IPS-18c (cell line): Measurements from ENCODE around the gene KIZ.

Experiments
- H3K4me3 ChIP-seq: 2 replicates; pipeline ENCODE4 v1.7.0; 2013; ENCODE audit warnings: low read depth, mild to moderate bottlenecking, low read length, moderate library complexity; ENCODE audit not compliant: insufficient read depth
- H3K9me3 ChIP-seq: one replicate; pipeline ENCODE4 v1.6.1; 2013; ENCODE audit warnings: mild to moderate bottlenecking, low read length, moderate library complexity; ENCODE audit not compliant: control insufficient read depth, insufficient read depth

Gene KIZ

DNA sequence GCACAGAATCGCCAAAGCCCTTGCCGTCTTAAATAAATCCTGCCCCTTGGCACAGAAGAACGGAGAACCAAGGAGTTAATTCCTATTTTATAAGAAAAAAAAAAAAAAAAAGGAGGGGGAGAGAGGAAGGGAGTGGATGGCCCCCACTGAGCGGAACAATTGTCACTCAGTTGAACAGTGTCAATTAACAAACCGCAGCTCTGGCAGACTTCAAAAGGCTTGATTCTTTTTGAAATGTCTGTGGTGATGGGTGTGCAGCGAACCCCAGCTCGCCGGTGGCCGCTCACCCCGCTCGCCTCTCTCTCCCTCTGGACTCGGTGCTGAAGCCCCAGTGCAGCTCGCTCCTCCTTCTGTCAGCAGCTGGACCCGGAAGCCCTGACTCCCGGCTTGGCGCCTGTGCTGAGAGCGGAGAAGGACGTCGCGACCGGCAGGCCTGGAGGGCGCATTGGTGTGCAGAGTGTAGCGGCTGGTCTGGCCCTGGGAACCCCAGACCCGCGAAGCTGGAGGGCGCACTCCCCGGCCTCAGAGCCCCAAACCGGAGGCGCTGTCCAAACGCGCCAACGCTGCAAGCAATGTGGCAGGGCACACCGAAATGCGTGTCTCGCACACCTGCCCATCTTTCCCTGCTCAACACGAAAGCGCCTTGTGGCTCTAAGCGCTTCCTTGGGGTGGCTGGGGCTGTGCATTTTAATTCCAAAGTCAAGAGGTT is 23.1 kb upstream of the KIZ start:
- no peaks in the 10 kb centered on the region for H3K9me3 ChIP-seq
- H3K4me3 ChIP-seq = peak overlapping the region; percentile 49

DNA sequence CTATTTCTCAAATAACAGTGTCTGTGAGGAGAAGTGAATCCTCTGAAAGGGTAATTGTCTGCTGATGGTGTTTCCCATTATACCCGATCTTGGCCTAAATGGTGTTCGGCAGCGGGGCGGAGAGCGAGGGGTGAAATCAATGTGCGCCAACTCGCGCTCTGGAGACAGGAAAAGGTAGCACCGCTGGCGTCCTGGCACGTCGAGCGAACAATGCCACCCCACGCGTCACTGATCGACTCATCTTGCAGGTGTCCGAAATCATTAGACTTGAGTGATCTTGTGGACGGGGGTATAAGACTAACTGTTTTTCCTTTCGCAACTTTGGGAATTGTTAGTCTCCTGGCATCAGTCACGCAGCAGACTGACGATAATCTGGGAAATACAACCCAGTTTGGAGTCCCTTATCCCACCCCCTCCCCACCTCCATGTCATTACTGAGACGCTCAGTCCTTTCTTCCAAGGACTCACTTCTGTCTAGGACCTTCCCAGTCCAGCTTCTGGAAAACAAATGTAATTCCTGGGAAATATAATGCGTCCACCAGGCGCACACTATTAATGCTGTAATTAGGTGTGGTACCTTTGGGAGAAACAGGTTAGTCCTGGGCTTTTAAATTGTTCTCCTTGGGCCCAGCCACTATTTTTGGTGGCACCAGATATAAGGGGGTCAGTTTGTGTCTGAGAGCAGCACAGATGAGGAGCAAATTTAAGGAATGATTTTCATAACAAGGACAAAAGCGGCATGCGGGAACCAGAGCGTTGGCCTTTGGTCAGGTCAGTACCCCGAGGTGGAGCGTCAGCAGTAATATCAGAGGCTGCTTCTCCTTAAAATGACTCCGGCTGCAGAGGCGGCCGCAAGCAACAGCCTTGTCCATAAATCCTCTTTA is 22.1 kb upstream of the KIZ start:
- no peaks in the 10 kb centered on the region for H3K9me3 ChIP-seq
- peak overlapping the region; percentile 10 for H3K4me3 ChIP-seq

DNA sequence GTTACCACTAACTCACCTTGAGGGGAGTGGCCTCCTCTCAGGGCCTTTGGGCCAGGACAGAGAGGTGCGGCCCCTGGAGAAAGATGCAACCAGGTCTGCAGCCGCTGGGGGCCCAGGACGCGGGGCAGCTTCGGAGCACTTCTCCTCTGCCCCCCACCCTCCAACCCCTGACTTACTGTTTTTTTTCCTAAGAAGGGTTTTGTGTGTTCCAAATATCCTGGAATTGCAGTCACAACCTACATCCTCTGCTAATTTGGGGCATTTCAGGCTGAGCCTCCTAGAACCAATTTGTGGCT is 21.5 kb upstream of the KIZ start:
- H3K4me3 ChIP-seq = peak overlapping the region; percentile 28; the same call in 1 of the 2 replicates

DNA sequence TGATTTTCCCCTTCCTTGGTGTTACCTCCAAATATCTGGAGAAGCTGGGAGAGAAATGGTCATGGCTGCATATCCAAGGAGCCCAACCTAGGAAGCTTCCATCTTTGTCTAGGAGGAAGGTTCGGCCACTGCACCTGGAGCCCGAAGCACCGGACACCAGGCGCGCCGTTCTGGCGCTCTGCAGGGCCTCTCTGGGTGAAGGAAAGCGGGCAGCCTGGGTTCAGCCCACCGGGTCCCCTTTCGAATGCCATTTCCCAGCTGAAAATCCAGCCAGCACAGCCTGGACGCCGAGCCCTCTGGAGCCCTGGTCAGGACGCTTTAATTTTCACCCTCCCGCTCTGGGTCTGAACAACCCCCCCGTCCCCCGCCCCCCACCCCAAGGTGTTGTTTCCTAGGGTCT is 21.0 kb upstream of the KIZ start:
- H3K4me3 ChIP-seq = peak overlapping the region; percentile 55
- H3K9me3 ChIP-seq = no peaks in the 10 kb centered on the region

More for the DNA sequence above, 21.5 kb upstream of the KIZ start:
- H3K9me3 ChIP-seq = no peaks in the 10 kb centered on the region

DNA sequence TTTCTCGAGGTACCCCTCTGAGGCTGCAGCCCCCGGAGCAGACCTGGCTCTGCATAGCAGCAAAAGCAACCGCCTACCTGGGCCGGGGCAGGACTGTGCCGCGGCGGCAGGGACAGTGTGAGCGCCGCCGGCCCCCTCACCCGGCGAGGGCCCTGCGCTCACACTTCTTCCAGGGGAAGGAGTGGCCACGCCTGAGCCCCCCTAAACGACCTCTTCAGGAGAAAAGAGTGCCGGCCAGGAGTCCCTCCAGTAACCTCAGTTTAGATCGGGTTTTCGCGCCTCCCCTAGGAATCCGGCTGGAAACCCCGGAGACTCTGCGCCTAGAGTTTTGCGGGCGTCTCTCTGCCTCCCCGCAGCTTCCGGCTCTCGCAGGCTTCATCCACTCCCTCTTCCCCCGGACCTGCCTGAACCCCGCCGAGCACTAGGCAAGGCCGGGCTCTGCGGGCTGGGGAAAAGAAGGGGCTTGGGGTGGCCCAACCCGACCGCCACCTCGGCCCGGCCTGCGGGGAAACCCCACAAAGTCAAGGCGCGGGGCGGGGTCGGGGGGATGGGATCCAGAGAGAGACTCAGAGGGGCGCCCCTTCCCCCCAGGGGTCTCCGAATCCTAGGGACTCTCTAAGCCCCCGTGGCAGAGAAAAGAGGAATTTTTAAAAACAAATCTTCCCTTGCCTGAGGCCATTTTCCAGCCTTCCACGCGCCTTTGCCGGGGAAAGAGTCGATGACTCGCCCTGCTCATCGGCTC is 20.3 kb upstream of the KIZ start:
- Histone ChIP-seq H3K4me3 (peak overlapping the region; percentile 55), H3K9me3 (no peaks in the 10 kb centered on the region)

DNA sequence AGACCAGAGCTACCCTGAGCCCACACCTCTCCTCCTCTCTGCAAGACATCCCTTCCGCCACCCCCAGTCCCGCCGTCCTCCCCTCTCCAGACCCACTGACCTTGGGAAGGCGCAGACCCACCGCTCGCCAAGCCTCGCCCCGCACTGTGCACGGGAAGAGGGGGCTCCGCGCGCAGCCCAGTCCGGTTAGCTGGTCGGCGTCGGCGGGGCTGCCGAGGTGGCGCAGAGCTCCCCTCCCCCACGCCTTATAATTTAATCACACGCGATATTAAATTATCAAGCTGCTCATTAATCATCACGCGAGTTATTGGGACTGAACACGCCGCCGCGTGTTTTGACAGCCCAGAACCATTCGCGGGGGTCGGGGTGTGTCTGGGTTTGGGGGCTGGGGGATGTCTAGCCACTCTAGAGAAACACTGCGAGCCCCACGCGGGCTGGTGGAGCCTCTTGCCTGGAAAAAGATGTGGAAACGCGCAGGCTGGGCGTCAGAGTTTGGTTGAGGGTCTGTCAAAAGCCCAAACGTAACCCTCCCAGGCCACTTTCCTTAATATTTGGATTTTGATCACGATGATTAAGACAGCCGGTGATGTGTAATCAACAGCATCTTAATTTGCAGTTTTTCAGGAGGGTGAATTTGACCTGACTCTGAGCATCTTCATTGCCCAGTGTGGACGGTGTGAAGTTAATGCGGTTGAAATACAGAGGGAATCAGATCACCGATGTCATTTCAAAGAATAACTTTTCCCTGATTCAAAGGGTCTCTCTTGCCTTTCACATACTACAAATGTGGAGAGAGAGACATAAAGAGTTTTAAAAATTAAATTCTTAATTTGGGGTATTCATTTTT is 19.5 kb upstream of the KIZ start, which contains the start of gene LINC00237:
LINC00237 (minus strand) TSS at position 188 of the 847 bp plus-strand sequence.
- Histone ChIP-seq H3K9me3 (no peaks in the 10 kb centered on the region), H3K4me3 (peak within 1 kb of the TSS; percentile 55)

DNA sequence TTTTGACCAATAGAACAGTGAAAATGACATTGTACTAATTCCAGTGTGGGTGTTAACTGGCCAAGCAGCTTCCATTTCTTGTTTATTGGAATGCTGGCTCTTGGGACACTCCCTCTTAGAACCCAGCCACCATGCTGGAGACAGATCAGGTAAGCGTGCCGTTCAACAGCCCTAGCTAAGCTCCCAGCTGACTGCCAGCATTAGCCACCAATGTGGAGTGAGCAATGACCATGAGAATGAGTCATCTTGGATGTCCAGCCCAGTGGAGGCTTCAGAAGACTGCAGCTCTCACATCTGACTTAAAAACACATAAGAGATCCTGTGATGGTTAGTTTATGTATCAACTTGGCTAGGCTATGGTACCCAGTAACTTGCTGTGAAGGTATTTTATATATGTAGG is 16.7 kb upstream of the KIZ start:
- no peak overlapping the region for H3K4me3 ChIP-seq
- no peaks in the 10 kb centered on the region for H3K9me3 ChIP-seq

DNA sequence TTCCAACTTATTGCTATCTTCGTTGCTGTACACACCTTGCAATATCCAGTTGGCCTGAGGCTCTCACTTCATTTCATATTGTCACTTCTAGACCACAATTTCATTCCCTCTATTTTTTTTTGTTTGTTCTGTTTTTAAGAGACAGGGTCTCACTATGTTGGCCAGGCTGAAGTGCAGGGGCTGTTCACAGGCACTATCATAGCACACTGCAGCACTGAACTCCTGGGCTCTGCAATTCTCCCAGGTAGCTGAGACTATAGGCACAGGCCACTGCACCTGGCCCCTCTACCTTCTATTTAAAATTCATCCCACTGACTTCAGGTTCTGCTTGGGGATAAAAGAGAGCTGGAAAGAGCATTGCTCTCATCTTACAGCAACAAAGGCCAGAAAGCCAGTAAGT is 15.1 kb upstream of the KIZ start:
- Histone ChIP-seq H3K4me3 (no peak overlapping the region), H3K9me3 (no peaks in the 10 kb centered on the region)

DNA sequence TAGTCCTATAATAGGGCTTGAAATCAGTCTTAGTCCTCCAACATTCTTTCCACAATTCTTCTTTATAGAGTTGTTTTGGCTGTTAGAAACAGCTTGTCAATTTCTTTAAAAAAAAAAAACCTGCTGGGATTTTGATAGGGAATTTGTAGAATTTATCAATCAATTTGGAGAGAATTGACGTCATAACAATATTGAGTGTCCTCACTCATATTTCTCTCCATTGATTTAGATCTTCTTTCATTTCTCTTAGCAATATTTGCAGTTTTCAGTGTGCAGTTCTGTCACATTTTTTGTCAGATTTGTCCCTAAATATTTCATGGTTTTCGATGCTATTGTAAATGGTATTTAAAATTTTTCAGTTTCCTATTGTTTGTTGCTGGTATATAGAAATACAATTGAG is 14.5 kb upstream of the KIZ start:
- no peaks in the 10 kb centered on the region for H3K9me3 ChIP-seq

DNA sequence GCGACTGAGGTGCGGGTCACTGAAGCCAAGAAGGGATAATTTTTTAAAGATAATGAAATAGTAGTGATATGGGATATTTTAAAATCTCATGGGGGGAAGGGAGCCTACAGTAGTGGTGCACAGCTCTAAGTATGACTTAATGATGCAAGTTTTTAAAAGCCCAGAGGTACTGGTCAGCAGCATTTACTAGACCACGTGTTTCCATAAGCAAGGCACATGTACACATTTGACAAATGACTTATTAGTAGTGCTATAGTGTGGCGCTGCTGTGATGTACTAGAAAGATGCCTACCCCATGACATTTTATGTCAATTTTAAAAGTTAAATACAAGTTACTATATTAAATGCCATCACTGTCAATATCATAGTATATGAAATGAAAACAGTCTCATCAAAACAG is 12.2 kb upstream of the KIZ start:
- Histone ChIP-seq H3K4me3 (no peak overlapping the region), H3K9me3 (no peaks in the 10 kb centered on the region)

More for the DNA sequence above, 14.5 kb upstream of the KIZ start:
- H3K4me3 ChIP-seq = no peak overlapping the region

DNA sequence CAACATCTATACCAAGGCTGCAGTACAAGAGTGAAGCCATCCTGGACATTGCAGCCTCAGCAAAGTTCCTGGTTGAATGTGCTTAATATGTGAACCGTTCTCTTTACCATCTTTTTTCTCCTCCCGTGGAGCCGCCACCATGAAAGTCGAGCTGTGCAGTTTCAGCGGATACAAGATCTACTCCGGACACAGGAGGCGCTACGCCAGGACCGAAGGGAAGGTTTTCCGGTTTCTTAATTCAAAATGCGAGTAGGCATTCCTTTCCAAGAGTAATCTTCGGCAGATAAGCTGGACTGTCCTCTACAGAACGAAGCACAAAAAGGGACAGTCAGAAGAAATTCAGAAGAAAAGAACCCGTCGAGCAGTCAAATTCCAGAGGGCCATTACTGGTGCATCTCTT is 11.3 kb upstream of the KIZ start:
- H3K9me3 ChIP-seq = no peaks in the 10 kb centered on the region

DNA sequence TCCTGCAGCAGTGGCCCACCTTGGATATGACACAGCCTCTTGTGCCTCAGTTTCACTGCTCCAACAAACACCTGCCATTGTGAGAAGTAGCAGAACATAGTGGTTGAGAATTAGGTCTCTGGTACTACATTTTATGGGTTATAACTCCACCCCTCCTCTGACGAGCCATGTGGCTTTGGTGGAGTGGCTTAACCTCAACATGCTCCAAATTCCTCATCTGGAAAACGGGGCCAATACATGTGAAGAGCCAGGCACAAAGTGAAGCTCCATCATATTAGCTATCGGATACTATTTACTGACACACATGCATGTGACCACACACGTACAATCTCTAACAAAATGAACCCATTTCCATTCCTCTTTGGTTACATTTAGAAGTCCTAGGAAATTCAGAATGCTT is 8.4 kb upstream of the KIZ start:
- Histone ChIP-seq H3K9me3 (no peaks in the 10 kb centered on the region), H3K4me3 (no peak overlapping the region)

More for the DNA sequence above, 11.3 kb upstream of the KIZ start:
- H3K4me3 ChIP-seq = no peak overlapping the region

DNA sequence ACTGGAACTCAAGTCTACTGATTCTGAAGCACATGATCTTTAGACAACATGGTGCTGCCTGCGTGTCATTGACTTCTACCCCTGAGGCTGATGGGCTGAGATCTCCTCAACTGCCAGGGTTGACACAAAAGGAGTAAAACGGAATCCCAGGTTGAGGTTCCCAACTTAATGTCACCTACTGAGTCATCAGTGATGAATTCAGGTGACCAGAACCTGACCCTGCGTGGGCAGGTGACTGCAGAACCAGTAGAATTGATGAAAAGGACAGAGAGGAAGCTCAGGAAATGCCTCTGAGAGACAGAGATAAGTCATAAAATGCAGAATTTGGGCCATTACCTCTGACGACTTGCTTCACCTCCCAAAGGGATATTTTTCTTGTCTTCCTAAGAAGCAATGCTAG is 7.7 kb upstream of the KIZ start:
- Histone ChIP-seq H3K9me3 (no peaks in the 10 kb centered on the region), H3K4me3 (no peak overlapping the region)

DNA sequence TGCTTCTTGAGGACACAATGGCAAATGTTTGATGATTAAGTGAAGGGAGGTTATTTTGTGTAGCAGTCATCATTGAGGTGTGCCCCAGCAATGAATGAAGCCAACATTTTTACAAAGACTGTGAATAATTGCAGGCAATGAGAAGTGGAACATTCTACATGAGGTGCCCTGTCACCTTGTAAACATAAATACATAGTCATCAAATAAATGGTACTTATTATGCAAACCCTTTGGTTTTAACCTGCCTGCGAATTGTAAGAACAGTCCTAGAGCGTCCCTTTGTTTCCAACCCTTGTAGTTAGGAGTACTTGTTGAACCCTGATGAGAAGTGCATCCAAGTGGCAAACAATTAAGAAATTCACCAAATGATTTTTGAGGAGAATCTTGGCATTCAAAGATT is 7.1 kb upstream of the KIZ start:
- Histone ChIP-seq H3K9me3 (no peaks in the 10 kb centered on the region), H3K4me3 (no peak overlapping the region)

DNA sequence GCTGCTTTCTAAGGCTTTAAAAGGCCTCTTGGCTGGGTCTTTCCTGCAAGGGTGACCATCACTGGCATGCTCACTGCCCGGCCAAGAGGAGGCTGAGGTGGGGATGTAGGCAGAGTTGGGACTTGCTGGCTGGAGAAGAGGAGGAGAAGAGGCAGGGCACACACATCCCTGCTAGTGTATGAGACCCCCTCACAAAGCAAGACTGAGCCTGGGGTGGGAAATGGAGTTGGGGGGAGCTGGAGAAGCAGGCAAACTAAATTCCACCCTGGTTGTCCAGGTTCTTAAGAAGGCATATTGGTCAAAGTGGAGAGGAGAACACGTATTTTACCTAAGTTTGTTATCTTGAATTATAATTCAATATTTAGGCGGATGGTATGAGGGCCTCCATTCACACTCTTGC is 1.7 kb upstream of the KIZ start:
- H3K4me3 ChIP-seq = no peak overlapping the region
- H3K9me3 ChIP-seq = no peaks in the 10 kb centered on the region

DNA sequence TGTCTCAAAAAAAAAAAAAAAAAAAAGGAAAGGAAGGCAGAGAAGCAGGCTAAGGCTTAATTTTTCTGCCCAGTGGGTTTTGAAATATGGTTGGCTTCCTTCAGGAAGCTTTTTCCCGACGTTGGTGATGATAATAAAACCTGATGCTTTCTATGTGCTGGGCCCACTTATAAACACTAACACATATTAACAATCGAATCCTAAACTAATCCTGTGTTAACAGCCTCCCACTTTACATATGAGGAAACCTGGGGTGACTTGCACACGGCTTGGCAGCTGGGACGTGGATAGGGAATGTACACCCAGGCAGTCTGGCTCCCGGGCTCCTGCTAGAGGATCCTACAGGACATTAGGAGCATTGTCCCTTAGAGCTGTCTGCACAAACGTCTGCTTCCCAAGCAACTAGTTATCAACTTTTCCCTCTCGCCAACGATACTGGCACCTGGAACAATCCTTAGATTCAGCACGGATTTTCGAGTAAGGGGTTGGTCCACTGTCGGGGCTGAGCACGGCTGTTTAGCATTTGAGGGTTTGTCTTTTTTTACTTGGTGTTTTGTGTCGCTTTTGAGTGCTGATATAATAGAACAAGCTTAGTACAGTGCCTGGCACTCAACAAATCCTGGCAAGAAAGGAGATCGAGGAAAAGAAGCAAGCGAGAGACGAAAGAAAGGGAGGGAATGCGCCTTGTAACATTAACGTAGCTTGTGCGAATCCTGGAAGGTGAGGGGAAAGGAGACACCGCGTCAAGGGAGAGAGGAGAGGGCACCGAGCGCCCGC is 622 bp upstream of the KIZ start:
- no peaks in the 10 kb centered on the region for H3K9me3 ChIP-seq
- peak overlapping the region; percentile 61 for H3K4me3 ChIP-seq

DNA sequence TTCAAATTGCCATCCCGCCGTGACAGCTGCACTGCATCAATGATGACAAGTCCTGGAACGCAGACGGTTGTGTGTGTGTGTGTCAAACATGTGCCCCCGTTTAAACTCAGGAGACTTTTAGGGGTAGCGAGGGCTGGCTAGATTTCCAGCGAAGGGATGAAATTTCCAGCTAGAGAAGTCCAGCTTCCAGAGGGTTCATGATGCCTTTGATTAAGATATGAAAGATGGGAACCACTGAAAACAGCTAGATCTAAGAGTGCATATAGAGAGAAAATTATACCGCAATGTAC is 644 bp downstream of the KIZ start:
- Histone ChIP-seq H3K4me3 (peak overlapping the region; percentile 81), H3K9me3 (no peaks in the 10 kb centered on the region)
